PC-9 (cell line): Measurements from ENCODE around the gene HERC2. TPM values are rescaled to one million over a fixed set of nuclear protein-coding genes. Genes with fewer than 3 reads are reported as not detected.
"Not testable (repeated sequence)": the region's sequence is repeated elsewhere in the genome, so short reads cannot be mapped to it uniquely, and the experiment has no call there.

Experiments
- BruUV-seq: library from RNA; stranded (reverse); fragments of 400-500 nt; replicated peaks from 2 replicates; lab custom pipeline; 2021; lab: Mats Ljungman, UMichigan
- CTCF ChIA-PET: fragments of 300-600 bp; sonication (Branson Sonifier 250); formaldehyde crosslinking; loops from one replicate; lab custom pipeline; 2022; ENCODE audit warnings: antibody characterized with exemption; lab: Charles Lee
- POLR2A ChIA-PET: fragments of 300-600 bp; sonication (Branson Sonifier 250); formaldehyde crosslinking; loops from one replicate; lab custom pipeline; 2022; ENCODE audit warnings: antibody characterized with exemption; ENCODE audit not compliant: unreplicated experiment; lab: Charles Lee
- DNase-seq, 2 experiments: peaks; one replicate each; pipeline versions ENCODE4 v3.0.0 to v3.0.0-alpha.2; 2015 to 2022; ENCODE audit warnings: mixed read lengths in 1 of 2
- H2AFZ ChIP-seq: fragments of 200-600 bp; sonication (generic); 2 replicates; pipeline ENCODE4 v1.8.1; 2017; ENCODE audit warnings: antibody characterized with exemption
- H3F3A ChIP-seq: fragments of 200-600 bp; sonication (generic); 2 replicates; pipeline ENCODE4 v1.8.1; 2017; ENCODE audit warnings: antibody characterized with exemption, mild to moderate bottlenecking, low read depth; ENCODE audit not compliant: insufficient read depth
- H3K27ac ChIP-seq: fragments of 200-600 bp; sonication (generic); 2 replicates; pipeline ENCODE4 v1.6.1; 2016; ENCODE audit warnings: mixed run types
- H3K27me3 ChIP-seq: fragments of 200-600 bp; sonication (generic); 2 replicates; pipeline ENCODE4 v1.6.1; 2016; ENCODE audit warnings: low read depth, mixed run types; ENCODE audit not compliant: insufficient read depth
- H3K36me3 ChIP-seq: fragments of 200-600 bp; sonication (generic); 2 replicates; pipeline ENCODE4 v1.6.1; 2016; ENCODE audit warnings: low read depth, mixed run types
- H3K4me1 ChIP-seq: fragments of 200-600 bp; sonication (generic); replicated peaks from 2 replicates; pipeline ENCODE4 v1.6.1; 2016; ENCODE audit warnings: mixed run types; ENCODE audit not compliant: insufficient read depth
- H3K4me2 ChIP-seq: fragments of 200-600 bp; sonication (generic); 2 replicates; pipeline ENCODE4 v1.6.1; 2017; ENCODE audit warnings: mixed run types
- H3K4me3 ChIP-seq: fragments of 200-600 bp; sonication (generic); 2 replicates; pipeline ENCODE4 v1.6.1; 2016; ENCODE audit warnings: mixed run types
- H3K79me2 ChIP-seq: fragments of 200-600 bp; sonication (generic); 2 replicates; pipeline ENCODE4 v1.6.1; 2017; ENCODE audit warnings: low read depth, mixed run types
- H3K9me2 ChIP-seq: fragments of 200-600 bp; sonication (generic); 2 replicates; pipeline ENCODE4 v1.8.1; 2017; ENCODE audit warnings: mild to moderate bottlenecking; ENCODE audit not compliant: insufficient read depth
- H3K9me3 ChIP-seq: fragments of 200-600 bp; sonication (generic); 2 replicates; pipeline ENCODE4 v1.8.1; 2016; ENCODE audit warnings: low read depth; ENCODE audit not compliant: insufficient read depth
- H4K20me1 ChIP-seq: fragments of 200-600 bp; sonication (generic); 2 replicates; pipeline ENCODE4 v1.8.1; 2017; ENCODE audit not compliant: insufficient read depth
- EZH2 ChIP-seq: fragments of 200-600 bp; sonication (generic); IDR thresholded peaks from 2 replicates; pipeline ENCODE4 v1.8.0; 2017; ENCODE audit warnings: antibody characterized with exemption, low read depth
- intact Hi-C: fragments of 100-400 bp; cut with micrococcal nuclease; formaldehyde crosslinking; loops from one replicate; pipeline ENCODE4 v1.10.0; 2022; ENCODE audit not compliant: unreplicated experiment
- total RNA-seq: library from RNA; stranded (reverse); gene quantifications from 2 replicates; pipeline ENCODE4 v1.2.3, GENCODE V29; 2021
- TF ChIP-seq, protein P1 (sequence below): fragments of 200-600 bp; sonication (generic); conservative IDR thresholded peaks from 2 replicates; pipeline ENCODE4 v1.6.1; 2017; ENCODE audit warnings: mixed run types, antibody characterized with exemption, mild to moderate bottlenecking, moderate library complexity

HERC2 gene
- total RNA-seq, 1 experiment from 2014 or later = 49.7 TPM

DNA sequence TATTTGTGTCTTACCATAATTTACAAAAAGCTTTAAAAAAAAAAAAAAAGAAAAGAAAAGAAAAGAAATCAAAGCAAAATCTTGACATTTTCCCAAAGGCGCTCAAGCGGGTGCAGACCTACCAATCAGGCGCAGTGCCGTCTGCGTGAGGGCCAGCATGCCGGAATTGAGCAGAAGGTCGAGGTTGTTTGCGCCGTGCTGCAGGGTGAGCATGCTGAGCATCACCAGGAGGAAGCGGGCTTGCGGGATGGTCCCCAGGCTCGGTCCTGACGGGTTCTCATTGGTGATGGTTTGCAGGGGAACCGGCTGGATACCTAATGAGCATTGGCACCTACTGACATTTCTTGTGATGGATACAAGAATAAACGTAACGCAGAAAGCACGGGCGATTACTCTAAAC, 93.9 kb downstream of the HERC2 start:
- TF ChIP-seq, protein P1, sequence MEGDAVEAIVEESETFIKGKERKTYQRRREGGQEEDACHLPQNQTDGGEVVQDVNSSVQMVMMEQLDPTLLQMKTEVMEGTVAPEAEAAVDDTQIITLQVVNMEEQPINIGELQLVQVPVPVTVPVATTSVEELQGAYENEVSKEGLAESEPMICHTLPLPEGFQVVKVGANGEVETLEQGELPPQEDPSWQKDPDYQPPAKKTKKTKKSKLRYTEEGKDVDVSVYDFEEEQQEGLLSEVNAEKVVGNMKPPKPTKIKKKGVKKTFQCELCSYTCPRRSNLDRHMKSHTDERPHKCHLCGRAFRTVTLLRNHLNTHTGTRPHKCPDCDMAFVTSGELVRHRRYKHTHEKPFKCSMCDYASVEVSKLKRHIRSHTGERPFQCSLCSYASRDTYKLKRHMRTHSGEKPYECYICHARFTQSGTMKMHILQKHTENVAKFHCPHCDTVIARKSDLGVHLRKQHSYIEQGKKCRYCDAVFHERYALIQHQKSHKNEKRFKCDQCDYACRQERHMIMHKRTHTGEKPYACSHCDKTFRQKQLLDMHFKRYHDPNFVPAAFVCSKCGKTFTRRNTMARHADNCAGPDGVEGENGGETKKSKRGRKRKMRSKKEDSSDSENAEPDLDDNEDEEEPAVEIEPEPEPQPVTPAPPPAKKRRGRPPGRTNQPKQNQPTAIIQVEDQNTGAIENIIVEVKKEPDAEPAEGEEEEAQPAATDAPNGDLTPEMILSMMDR = no peak
- no peak for TF ChIP-seq EZH2
- intact Hi-C loops = no loop called here

DNA sequence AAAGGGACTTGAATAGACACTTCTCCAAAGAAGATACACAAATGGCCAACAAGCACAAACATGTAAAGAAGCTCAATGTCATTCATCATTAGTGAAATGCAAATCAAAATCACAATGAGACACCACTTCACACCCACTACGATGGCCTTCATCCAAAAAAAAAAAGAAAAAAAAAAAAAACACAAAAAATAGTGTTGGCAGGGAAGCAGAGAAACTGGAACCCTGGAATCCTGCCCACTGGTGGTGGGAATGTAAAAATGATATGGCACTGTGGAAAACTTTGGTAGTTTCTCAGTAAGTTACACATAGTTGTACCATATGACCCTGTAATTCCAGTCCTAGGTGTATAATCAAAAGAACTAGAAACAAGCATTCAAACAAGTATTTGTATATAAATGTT, 94.7 kb downstream of the HERC2 start:
- H3K9me3 ChIP-seq, H4K20me1 ChIP-seq, BruUV-seq, H3K4me2 ChIP-seq, H3K27ac ChIP-seq, POLR2A ChIA-PET, H2AFZ ChIP-seq, H3K36me3 ChIP-seq, intact Hi-C loops, H3K27me3 ChIP-seq, CTCF ChIA-PET, H3K9me2 ChIP-seq, H3K79me2 ChIP-seq, H3K4me3 ChIP-seq, H3K4me1 ChIP-seq, H3F3A ChIP-seq: not testable (repeated sequence)
- peak in 1 of 2 experiments; percentile 19 for DNase-seq
- TF ChIP-seq, protein P1 = peak; percentile 59

More for the DNA sequence above, 93.9 kb downstream of the HERC2 start:
- Histone ChIP-seq H3K27ac (no peak overlapping the region), H3F3A (no peaks in the 10 kb centered on the region), H4K20me1 (no peaks in the 10 kb centered on the region), H3K9me3 (no peaks in the 10 kb centered on the region), H3K4me3 (no peak overlapping the region), H3K4me1 (no peaks in the 10 kb centered on the region), H3K4me2 (no peak overlapping the region), H2AFZ (no peak overlapping the region), H3K36me3 (no peaks in the 10 kb centered on the region), H3K9me2 (no peaks in the 10 kb centered on the region), H3K27me3 (no peaks in the 10 kb centered on the region), H3K79me2 (no peaks in the 10 kb centered on the region)
- ChIA-PET POLR2A (no interaction called here), CTCF (no interaction called here)
- BruUV-seq = no TSS peak
- no peak for DNase-seq

DNA sequence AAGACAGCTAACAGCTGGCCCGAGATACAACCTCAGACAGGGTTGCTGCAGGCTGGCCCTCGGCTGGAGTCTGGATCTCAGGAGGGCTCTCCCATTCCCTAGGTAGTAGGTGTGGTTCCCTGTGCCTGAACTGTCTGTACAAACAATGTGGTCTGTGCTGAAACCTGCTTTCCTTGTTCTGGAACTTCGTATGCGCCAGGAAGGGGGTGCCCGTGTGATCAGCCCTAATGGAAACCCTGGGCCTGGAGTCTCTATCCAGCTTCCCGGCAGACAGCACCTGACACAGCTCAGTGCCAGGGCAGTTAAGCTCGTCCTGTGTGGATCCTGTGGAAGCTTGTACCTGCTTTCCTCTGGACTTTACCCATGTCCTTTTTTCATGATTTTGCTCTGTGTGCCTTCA, 99.4 kb downstream of the HERC2 start:
- BruUV-seq, H3F3A ChIP-seq, H3K4me1 ChIP-seq, DNase-seq, H3K79me2 ChIP-seq, H3K9me3 ChIP-seq, POLR2A ChIA-PET, H3K36me3 ChIP-seq, CTCF ChIA-PET, H3K27me3 ChIP-seq, H3K9me2 ChIP-seq, H3K27ac ChIP-seq, H4K20me1 ChIP-seq, intact Hi-C loops, H3K4me2 ChIP-seq, H2AFZ ChIP-seq, H3K4me3 ChIP-seq: not testable (repeated sequence)

DNA sequence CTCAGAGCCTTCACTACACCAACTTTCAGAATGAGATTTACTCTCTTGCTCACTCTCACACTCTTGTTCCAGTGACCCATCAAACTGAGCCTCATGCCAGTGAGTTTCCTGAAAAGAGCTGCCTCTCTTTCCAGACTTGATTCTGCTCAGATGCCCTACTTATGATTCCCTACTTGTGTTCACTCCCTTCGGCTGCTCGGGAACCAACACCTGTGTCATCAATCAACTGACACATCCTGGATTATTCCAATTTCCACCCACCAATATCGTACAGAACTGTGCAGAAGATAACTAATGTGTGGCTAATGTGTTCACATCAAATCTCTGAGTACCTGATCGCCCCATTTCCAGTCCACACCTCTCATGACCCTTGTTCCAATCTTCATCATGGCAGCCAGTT, 100.3 kb downstream of the HERC2 start:
- H4K20me1 ChIP-seq, intact Hi-C loops, H3K9me3 ChIP-seq, H3K27ac ChIP-seq, H3K9me2 ChIP-seq, H3K36me3 ChIP-seq, DNase-seq, POLR2A ChIA-PET, H3K27me3 ChIP-seq, CTCF ChIA-PET, H2AFZ ChIP-seq, H3F3A ChIP-seq, H3K4me3 ChIP-seq, H3K4me1 ChIP-seq, BruUV-seq, H3K4me2 ChIP-seq, H3K79me2 ChIP-seq: not testable (repeated sequence)
